GM23338 (cell line): ENCODE data around the gene PDGFC. TPM values are rescaled to one million over a fixed set of nuclear protein-coding genes. Genes with fewer than 3 reads are reported as not detected.
A peak's percentile ranks its signal among the peaks of the same experiment; 100 is the strongest.

ENCODE experiments used
- ATAC-seq: fragments of 200-7000 bp; cut with Tn5 transposase; 3 replicates; pipeline ENCODE4 v1.9.1; 2020
- DNase-seq: peaks from one replicate; pipeline ENCODE4 v3.0.0-alpha.2; 2015; ENCODE audit warnings: low spot score
- H2AFZ ChIP-seq: fragments of 200-600 bp; sonication (generic); 2 replicates; pipeline ENCODE4 v1.8.0; 2016; ENCODE audit warnings: antibody characterized with exemption, mild to moderate bottlenecking, moderate library complexity
- H3F3A ChIP-seq: fragments of 200-600 bp; sonication (generic); replicated peaks from 2 replicates; pipeline ENCODE4 v1.8.0; 2017; ENCODE audit warnings: antibody characterized with exemption, mixed run types, low read depth
- H3K27ac ChIP-seq: fragments of 200-600 bp; sonication (generic); 2 replicates; pipeline ENCODE4 v1.6.1; 2016; ENCODE audit warnings: low read depth
- H3K27me3 ChIP-seq: fragments of 200-600 bp; sonication (generic); 2 replicates; pipeline ENCODE4 v1.8.0; 2016; ENCODE audit warnings: mild to moderate bottlenecking, mixed run types, moderate library complexity; ENCODE audit not compliant: insufficient read depth
- H3K36me3 ChIP-seq: fragments of 200-600 bp; sonication (generic); 2 replicates; pipeline ENCODE4 v1.8.0; 2016; ENCODE audit warnings: mild to moderate bottlenecking; ENCODE audit not compliant: insufficient read depth
- H3K4me1 ChIP-seq: fragments of 200-600 bp; sonication (generic); 2 replicates; pipeline ENCODE4 v1.8.0; 2016; ENCODE audit warnings: mild to moderate bottlenecking, moderate library complexity; ENCODE audit not compliant: insufficient read depth
- H3K4me2 ChIP-seq: fragments of 200-600 bp; sonication (generic); 2 replicates; pipeline ENCODE4 v1.7.1; 2017; ENCODE audit warnings: mixed run types
- H3K4me3 ChIP-seq: fragments of 200-600 bp; sonication (generic); 2 replicates; pipeline ENCODE4 v1.6.1; 2016; ENCODE audit warnings: mixed run types
- H3K79me2 ChIP-seq: fragments of 200-600 bp; sonication (generic); replicated peaks from 2 replicates; pipeline ENCODE4 v1.8.0; 2017; ENCODE audit warnings: mild to moderate bottlenecking; ENCODE audit not compliant: insufficient read depth
- H3K9me2 ChIP-seq: fragments of 200-600 bp; sonication (generic); 2 replicates; pipeline ENCODE4 v1.8.0; 2017; ENCODE audit not compliant: insufficient read depth
- H4K20me1 ChIP-seq: fragments of 200-600 bp; sonication (generic); replicated peaks from 2 replicates; pipeline ENCODE4 v1.8.0; 2017; ENCODE audit warnings: mild to moderate bottlenecking; ENCODE audit not compliant: insufficient read depth
- H3K27ac Mint-ChIP-seq: 2 replicates; pipeline ENCODE4 v1.8.0; 2020; ENCODE audit warnings: inconsistent platforms, mild to moderate bottlenecking, moderate library complexity, mixed read lengths
- H3K27me3 Mint-ChIP-seq: 3 replicates; pipeline ENCODE4 v1.8.0; 2022; ENCODE audit warnings: low read depth, mild to moderate bottlenecking, moderate library complexity, mixed read lengths, inconsistent platforms; ENCODE audit not compliant: insufficient read depth, poor library complexity
- H3K36me3 Mint-ChIP-seq: 3 replicates; pipeline ENCODE4 v1.8.0; 2021; ENCODE audit warnings: low read depth, mild to moderate bottlenecking, inconsistent platforms, moderate library complexity, mixed read lengths
- H3K4me1 Mint-ChIP-seq: 3 replicates; pipeline ENCODE4 v1.8.0; 2020; ENCODE audit warnings: mild to moderate bottlenecking, inconsistent platforms, mixed read lengths
- H3K4me3 Mint-ChIP-seq: 3 replicates; pipeline ENCODE4 v1.8.0; 2021; ENCODE audit warnings: moderate library complexity, mild to moderate bottlenecking, inconsistent platforms, mixed read lengths
- H3K9me3 Mint-ChIP-seq: 3 replicates; pipeline ENCODE4 v1.8.0; 2020; ENCODE audit warnings: moderate library complexity, mild to moderate bottlenecking, inconsistent platforms, mixed read lengths
- CREB1 ChIP-seq: fragments of 250-450 bp; sonication (Bioruptor Pico); IDR thresholded peaks from 2 replicates; pipeline ENCODE4 v1.5.0; 2020; ENCODE audit warnings: low read depth, mild to moderate bottlenecking, moderate library complexity
- CTCF ChIP-seq, 2 experiments: fragments of 200-600 bp in 1 of 2; sonication (generic) in 1 of 2; conservative IDR thresholded peaks; 2 replicates each; pipeline versions ENCODE4 v1.5.1 to v1.6.1; 2016 to 2017; ENCODE audit warnings: antibody characterized with exemption in 2 of 2, low read depth in 2 of 2, mild to moderate bottlenecking in 2 of 2, moderate library complexity in 1 of 2
- EZH2 ChIP-seq: fragments of 200-600 bp; sonication (generic); IDR thresholded peaks from one replicate; pipeline ENCODE4 v1.8.0; 2017; ENCODE audit warnings: antibody characterized with exemption, mild to moderate bottlenecking, low read depth; ENCODE audit not compliant: unreplicated experiment
- EZH2phosphoT487 ChIP-seq: fragments of 200-600 bp; sonication (generic); IDR thresholded peaks from one replicate; pipeline ENCODE4 v1.8.1; 2018; ENCODE audit warnings: antibody characterized with exemption; ENCODE audit not compliant: unreplicated experiment
- JUNB ChIP-seq: IDR thresholded peaks from one replicate; pipeline ENCODE4 v1.6.1; 2016; ENCODE audit warnings: antibody characterized with exemption; ENCODE audit not compliant: unreplicated experiment
- NANOG ChIP-seq: IDR thresholded peaks from 2 replicates; pipeline ENCODE4 v1.6.1; 2016; ENCODE audit warnings: antibody characterized with exemption, borderline replicate concordance
- POLR2AphosphoS5 ChIP-seq: IDR thresholded peaks from 2 replicates; pipeline ENCODE4 v1.6.1; 2016; ENCODE audit warnings: antibody characterized with exemption, low read depth
- REST ChIP-seq: IDR thresholded peaks from one replicate; pipeline ENCODE4 v1.6.1; 2018; ENCODE audit warnings: antibody characterized with exemption; ENCODE audit not compliant: unreplicated experiment
- STAT1 ChIP-seq: IDR thresholded peaks from one replicate; pipeline ENCODE4 v1.6.1; 2016; ENCODE audit warnings: antibody characterized with exemption; ENCODE audit not compliant: unreplicated experiment
- ZNF114 ChIP-seq: fragments of 250-450 bp; sonication (Bioruptor Pico); IDR thresholded peaks from 2 replicates; pipeline ENCODE4 v1.5.0; 2020; ENCODE audit warnings: mild to moderate bottlenecking, moderate library complexity
- ZNF331 ChIP-seq: fragments of 250-450 bp; sonication (Bioruptor Pico); IDR thresholded peaks from 2 replicates; pipeline ENCODE4 v1.5.0; 2020; ENCODE audit warnings: low read depth, mild to moderate bottlenecking, moderate library complexity
- ZNF462 ChIP-seq: fragments of 250-450 bp; sonication (Bioruptor Pico); IDR thresholded peaks from 2 replicates; pipeline ENCODE4 v1.5.0; 2020; ENCODE audit warnings: mild to moderate bottlenecking, moderate library complexity
- polyA plus RNA-seq: library from polyadenylated mRNA; unstranded; fragments of >200 nt; fragmentation: Nextera tagmentation; extraction: Ambion mirVana; gene quantifications from 2 replicates; pipeline ENCODE4 v1.2.1, GENCODE V29; 2016
- total RNA-seq: library from RNA; depleted of rRNA; stranded (reverse); fragments of >200 nt; shearing (Covaris generic); gene quantifications from 2 replicates; pipeline ENCODE4 v1.2.3, GENCODE V29; 2014
- TF ChIP-seq, protein P1 (sequence below): IDR thresholded peaks from 2 replicates; pipeline ENCODE4 v1.6.1; 2016; ENCODE audit warnings: antibody characterized with exemption

PDGFC gene
- total and polyA plus RNA-seq, 2 experiments from 2014 or later = 1.3 to 3.4 TPM

DNA sequence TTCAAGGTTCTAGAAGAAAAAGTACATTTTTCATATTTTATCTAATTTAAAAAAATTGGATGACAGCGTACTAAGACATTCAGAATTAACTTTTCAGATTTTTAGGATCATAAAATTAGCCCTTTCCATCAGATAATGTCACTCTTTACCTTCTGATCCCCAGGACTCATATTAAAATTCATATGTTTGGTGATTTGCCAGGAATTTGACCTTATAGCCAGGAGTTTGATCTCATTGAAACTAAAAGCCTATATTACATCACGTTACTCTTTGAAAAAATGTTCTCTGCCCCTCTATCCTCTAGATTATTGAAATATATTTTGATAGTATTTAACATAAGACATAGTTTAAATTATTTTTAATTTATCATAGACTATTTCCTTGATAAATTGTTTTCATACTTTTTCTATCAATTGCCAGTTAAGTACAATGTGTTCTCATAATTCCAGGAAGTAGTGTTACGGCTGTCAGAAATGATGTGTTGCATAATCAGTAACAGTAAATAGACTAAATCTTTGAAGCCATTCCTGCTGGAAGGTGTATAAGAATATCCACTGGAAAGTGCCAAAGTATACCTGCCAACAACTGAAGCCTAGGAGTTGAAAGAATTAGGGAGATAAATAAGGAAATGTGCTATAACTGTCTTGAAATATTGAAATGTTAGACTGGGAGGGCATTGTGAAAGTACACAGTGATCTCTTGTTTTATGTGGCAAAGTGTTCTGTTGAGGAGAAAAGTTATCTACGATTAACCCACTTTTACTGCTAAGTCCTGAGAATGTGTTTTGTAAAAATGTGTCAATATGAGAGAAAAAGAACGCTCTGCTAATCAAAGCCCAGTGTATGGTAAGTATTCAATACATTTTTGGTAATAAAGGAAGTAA lies 32.9 kb upstream of the PDGFC start:
- no peaks in the 10 kb centered on the region for H3K4me1 Mint-ChIP-seq
- H2AFZ ChIP-seq = peak overlapping the region; percentile 49; the same call in 1 of the 2 replicates
- H3F3A ChIP-seq = no peaks in the 10 kb centered on the region
- no peaks in the 10 kb centered on the region for H3K27me3 Mint-ChIP-seq
- H3K36me3 ChIP-seq = no peaks in the 10 kb centered on the region
- no peak overlapping the region for H3K4me2 ChIP-seq
- H3K9me2 ChIP-seq = no peaks in the 10 kb centered on the region
- ATAC-seq = no peak
- no peaks in the 10 kb centered on the region for H3K36me3 Mint-ChIP-seq
- H3K4me3 ChIP-seq = no peak overlapping the region
- H3K9me3 Mint-ChIP-seq = no peaks in the 10 kb centered on the region
- TF ChIP-seq, protein P1, sequence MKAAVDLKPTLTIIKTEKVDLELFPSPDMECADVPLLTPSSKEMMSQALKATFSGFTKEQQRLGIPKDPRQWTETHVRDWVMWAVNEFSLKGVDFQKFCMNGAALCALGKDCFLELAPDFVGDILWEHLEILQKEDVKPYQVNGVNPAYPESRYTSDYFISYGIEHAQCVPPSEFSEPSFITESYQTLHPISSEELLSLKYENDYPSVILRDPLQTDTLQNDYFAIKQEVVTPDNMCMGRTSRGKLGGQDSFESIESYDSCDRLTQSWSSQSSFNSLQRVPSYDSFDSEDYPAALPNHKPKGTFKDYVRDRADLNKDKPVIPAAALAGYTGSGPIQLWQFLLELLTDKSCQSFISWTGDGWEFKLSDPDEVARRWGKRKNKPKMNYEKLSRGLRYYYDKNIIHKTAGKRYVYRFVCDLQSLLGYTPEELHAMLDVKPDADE = no peak
- TF ChIP-seq STAT1 (no peak), ZNF114 (no peak), CTCF (conservative IDR thresholded peaks at IDR 0.05; ENCODE audit: low read depth in 2 of 2) (no peak), NANOG (no peak), EZH2phosphoT487 (no peak), ZNF331 (CRISPR knock-in tag) (no peak), JUNB (no peak), POLR2AphosphoS5 (no peak), CREB1 (CRISPR knock-in tag) (no peak), ZNF462 (no peak), EZH2 (no peak), REST (no peak)
- H3K79me2 ChIP-seq = no peaks in the 10 kb centered on the region
- no peaks in the 10 kb centered on the region for H3K4me1 ChIP-seq
- no peaks in the 10 kb centered on the region for H4K20me1 ChIP-seq
- H3K27ac Mint-ChIP-seq = no peak overlapping the region
- DNase-seq = no peak
- no peak overlapping the region for H3K4me3 Mint-ChIP-seq
- H3K27me3 ChIP-seq = no peaks in the 10 kb centered on the region
- no peak overlapping the region for H3K27ac ChIP-seq
